ENCODE data around the gene CD79B. TPM values are rescaled to one million over a fixed set of nuclear protein-coding genes. Genes with fewer than 3 reads are reported as not detected.
"Not testable (repeated sequence)": the region's sequence is repeated elsewhere in the genome, so short reads cannot be mapped to it uniquely, and the experiment has no call there.

Gene CD79B
- total RNA-seq, 1 experiment from 2014 or later: 0.39 TPM

DNA sequence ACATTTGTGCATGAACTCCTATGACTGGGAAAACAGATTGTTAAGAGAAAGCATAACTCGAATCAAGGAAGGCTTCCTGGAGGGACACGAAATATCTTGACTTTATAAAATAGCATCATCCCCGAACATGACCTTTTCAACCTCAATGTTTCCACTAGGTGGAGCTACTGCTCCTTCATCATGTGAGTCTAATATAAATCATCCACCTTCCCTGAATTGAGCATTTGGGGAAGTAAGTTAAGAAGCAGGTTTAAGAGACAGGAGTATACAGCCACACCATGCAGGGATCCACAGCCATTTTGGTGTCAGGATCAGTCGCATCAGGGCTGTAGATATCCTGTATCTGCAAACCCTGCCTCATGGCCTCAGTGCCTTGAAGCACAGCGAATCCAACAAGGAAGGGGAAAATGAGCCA, 28.3 kb downstream of the CD79B start:
- DNase-seq (ENCODE audit: low spot score); H3K4me1 ChIP-seq (ENCODE audit: insufficient read depth, low read length, poor library complexity, severe bottlenecking); H3K27me3 ChIP-seq (replicated peaks; ENCODE audit: insufficient read depth, low read depth, low read length, poor library complexity); POLR2A ChIA-PET (ENCODE audit: low non-redundant PET); H3K36me3 ChIP-seq (ENCODE audit: insufficient read depth, low read length, poor library complexity, severe bottlenecking); H3K4me3 ChIP-seq (ENCODE audit: low read depth, low read length, poor library complexity, severe bottlenecking); intact Hi-C loops (cut with micrococcal nuclease; ENCODE audit: unreplicated experiment); H3K27ac ChIP-seq (ENCODE audit: low read depth, low read length, poor library complexity, severe bottlenecking); BruUV-seq (replicated peaks); H3K9me3 ChIP-seq (ENCODE audit: low read depth, low read length, poor library complexity, severe bottlenecking): not testable (repeated sequence)
- TF ChIP-seq, protein P1, sequence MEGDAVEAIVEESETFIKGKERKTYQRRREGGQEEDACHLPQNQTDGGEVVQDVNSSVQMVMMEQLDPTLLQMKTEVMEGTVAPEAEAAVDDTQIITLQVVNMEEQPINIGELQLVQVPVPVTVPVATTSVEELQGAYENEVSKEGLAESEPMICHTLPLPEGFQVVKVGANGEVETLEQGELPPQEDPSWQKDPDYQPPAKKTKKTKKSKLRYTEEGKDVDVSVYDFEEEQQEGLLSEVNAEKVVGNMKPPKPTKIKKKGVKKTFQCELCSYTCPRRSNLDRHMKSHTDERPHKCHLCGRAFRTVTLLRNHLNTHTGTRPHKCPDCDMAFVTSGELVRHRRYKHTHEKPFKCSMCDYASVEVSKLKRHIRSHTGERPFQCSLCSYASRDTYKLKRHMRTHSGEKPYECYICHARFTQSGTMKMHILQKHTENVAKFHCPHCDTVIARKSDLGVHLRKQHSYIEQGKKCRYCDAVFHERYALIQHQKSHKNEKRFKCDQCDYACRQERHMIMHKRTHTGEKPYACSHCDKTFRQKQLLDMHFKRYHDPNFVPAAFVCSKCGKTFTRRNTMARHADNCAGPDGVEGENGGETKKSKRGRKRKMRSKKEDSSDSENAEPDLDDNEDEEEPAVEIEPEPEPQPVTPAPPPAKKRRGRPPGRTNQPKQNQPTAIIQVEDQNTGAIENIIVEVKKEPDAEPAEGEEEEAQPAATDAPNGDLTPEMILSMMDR (conservative IDR thresholded peaks at IDR 0.05; ENCODE audit: low read depth, low read length): peak; percentile 40; the same call in 1 of the 2 replicates
- CTCF ChIA-PET: interaction anchor here (1.1 kb wide), 1 partner anchor 230 kb away, joined by 4 read pairs; no protein-coding TSS in a partner anchor

DNA sequence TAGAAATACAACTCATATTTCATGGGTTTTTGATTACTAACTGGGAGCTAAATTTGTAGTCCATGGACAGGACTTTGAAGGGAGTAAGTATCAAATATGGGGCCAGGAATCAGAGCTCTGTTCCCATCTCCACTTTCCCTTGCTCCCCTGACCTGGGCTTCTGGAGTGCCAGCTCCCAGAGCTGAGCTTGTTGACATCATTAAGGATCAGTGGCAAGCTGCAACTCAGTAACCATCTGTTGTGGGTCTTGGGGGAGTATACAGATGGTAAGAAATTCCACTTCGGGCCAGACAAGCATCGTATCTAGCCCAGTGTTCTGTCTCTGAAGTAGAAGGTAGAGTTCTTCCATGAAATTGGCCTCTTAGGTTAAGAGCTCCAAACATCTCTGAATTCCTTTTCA, 30.2 kb downstream of the CD79B start:
- CTCF ChIA-PET: interaction anchor here (0.6 to 0.9 kb wide), 3 partner anchors 36 to 1415 kb away, joined by 3 to 7 read pairs (median 4); no protein-coding TSS in a partner anchor
- H3K27me3 ChIP-seq (replicated peaks; ENCODE audit: insufficient read depth, low read depth, low read length, poor library complexity); POLR2A ChIA-PET (ENCODE audit: low non-redundant PET); H3K9me3 ChIP-seq (ENCODE audit: low read depth, low read length, poor library complexity, severe bottlenecking); H3K4me1 ChIP-seq (ENCODE audit: insufficient read depth, low read length, poor library complexity, severe bottlenecking); intact Hi-C loops (cut with micrococcal nuclease; ENCODE audit: unreplicated experiment); H3K4me3 ChIP-seq (ENCODE audit: low read depth, low read length, poor library complexity, severe bottlenecking); DNase-seq (ENCODE audit: low spot score); H3K36me3 ChIP-seq (ENCODE audit: insufficient read depth, low read length, poor library complexity, severe bottlenecking); H3K27ac ChIP-seq (ENCODE audit: low read depth, low read length, poor library complexity, severe bottlenecking); BruUV-seq (replicated peaks): not testable (repeated sequence)

DNA sequence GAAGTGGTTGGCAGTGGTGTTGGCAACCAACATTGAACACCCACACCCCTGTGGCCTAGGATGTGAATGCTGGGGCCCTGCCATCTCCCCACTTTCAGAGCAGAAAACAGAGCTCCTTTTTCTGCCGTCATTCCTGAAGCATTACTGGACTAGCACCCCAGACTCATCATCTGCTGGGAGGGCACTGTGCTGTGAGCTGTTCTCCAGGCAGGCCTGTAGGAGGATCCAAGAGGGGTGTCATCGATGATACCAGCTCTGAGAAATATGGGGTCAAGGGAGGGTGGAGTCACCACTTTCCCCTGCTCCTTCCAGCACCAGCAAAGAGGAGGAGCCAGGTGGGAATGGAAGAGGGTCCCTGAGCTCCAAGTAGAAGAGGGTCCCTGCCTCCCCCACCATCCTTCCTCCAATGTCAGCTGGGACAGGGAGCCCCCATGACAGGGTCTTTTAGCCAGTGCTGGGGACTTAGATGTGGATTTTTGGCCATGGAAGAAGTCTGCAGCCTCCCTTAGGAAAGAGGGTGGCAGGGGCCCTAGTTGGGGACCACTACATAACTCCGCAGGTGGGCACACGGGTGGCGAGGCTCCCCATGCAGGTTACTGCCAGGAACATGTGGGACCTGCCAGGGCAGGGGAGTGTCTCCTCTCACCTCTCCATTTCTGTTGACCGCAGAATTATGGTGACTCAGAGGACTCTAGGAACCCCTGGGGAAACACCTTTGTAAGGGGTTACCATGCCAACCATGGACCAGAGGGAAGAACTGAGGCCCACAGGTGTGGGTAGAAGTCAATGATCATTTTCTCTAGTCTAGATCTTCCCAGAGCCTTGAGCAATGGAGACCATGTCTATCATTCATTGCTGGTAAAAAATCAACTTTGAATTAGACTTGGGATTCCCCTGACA, 33.0 kb downstream of the CD79B start:
- intact Hi-C loops (cut with micrococcal nuclease; ENCODE audit: unreplicated experiment); DNase-seq (ENCODE audit: low spot score); H3K4me3 ChIP-seq (ENCODE audit: low read depth, low read length, poor library complexity, severe bottlenecking); H3K9me3 ChIP-seq (ENCODE audit: low read depth, low read length, poor library complexity, severe bottlenecking); H3K27ac ChIP-seq (ENCODE audit: low read depth, low read length, poor library complexity, severe bottlenecking); H3K27me3 ChIP-seq (replicated peaks; ENCODE audit: insufficient read depth, low read depth, low read length, poor library complexity); H3K4me1 ChIP-seq (ENCODE audit: insufficient read depth, low read length, poor library complexity, severe bottlenecking); H3K36me3 ChIP-seq (ENCODE audit: insufficient read depth, low read length, poor library complexity, severe bottlenecking); BruUV-seq (replicated peaks); POLR2A ChIA-PET (ENCODE audit: low non-redundant PET); CTCF ChIA-PET: not testable (repeated sequence)

DNA sequence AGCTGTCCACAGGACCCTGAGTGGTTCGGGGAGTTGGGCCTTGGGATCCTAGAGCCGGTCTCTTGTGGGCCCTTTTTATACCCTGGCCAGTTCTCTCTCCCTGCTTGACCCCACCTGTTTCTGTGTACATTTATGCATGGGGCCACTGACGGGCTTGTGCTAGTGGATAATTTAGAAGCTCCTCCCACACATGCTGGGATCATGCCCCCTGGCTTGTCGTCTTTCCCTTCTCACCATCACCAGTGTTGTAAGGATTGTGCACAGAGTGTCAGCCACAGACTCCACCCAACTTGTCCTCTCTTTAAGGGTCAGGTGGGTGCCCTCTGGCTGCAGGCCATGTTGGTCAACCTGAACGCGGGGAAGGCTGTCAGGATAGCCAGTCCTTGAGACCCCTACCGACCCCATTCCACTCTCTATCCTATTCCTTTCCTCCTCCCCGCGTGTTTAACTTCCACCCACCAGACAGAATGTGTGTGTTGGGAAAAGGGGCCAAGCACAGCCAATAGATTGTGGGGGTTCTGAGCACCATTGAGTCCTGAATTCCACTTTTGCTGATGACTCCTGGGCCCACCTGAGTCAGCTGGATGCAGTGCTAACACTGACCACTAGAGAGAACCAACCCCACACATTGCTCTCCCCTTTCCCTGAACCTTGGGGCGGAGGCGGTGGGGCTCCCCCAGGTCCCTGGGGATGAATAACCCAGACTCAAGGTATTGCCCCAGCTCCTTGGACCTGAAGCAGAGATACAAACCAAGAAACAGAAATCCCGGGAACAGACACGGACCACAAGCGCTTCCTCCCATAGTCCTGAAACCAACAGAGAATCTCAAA, 35.4 kb downstream of the CD79B start, which contains the start of gene CSH1:
CSH1 (minus strand) TSS at position 51 of the 831 bp plus-strand sequence. CDS start 63 bp downstream, outside the sequence.
- CTCF ChIA-PET; H3K36me3 ChIP-seq (ENCODE audit: insufficient read depth, low read length, poor library complexity, severe bottlenecking); BruUV-seq (replicated peaks); POLR2A ChIA-PET (ENCODE audit: low non-redundant PET); H3K9me3 ChIP-seq (ENCODE audit: low read depth, low read length, poor library complexity, severe bottlenecking); H3K27ac ChIP-seq (ENCODE audit: low read depth, low read length, poor library complexity, severe bottlenecking); H3K4me3 ChIP-seq (ENCODE audit: low read depth, low read length, poor library complexity, severe bottlenecking); H3K4me1 ChIP-seq (ENCODE audit: insufficient read depth, low read length, poor library complexity, severe bottlenecking); intact Hi-C loops (cut with micrococcal nuclease; ENCODE audit: unreplicated experiment); DNase-seq (ENCODE audit: low spot score); H3K27me3 ChIP-seq (replicated peaks; ENCODE audit: insufficient read depth, low read depth, low read length, poor library complexity): not testable (repeated sequence)

DNA sequence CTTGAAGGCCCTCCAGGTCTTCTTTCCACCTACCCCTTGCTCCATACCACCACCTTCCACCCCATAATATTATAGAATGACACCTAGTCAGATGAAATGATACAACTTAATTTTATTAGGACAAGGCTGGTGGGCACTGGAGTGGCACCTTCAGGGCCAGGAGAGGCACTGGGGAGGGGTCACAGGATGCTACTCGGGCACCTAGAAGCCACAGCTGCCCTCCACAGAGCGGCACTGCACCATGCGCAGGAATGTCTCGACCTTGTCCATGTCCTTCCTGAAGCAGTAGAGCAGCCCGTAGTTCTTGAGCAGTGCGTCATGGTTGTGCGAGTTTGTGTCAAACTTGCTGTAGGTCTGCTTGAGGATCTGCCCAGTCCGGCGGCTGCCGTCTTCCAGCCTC, 37.3 kb downstream of the CD79B start:
- H3K27me3 ChIP-seq (replicated peaks; ENCODE audit: insufficient read depth, low read depth, low read length, poor library complexity); CTCF ChIA-PET; intact Hi-C loops (cut with micrococcal nuclease; ENCODE audit: unreplicated experiment); H3K9me3 ChIP-seq (ENCODE audit: low read depth, low read length, poor library complexity, severe bottlenecking); BruUV-seq (replicated peaks); H3K27ac ChIP-seq (ENCODE audit: low read depth, low read length, poor library complexity, severe bottlenecking); H3K4me3 ChIP-seq (ENCODE audit: low read depth, low read length, poor library complexity, severe bottlenecking); POLR2A ChIA-PET (ENCODE audit: low non-redundant PET); DNase-seq (ENCODE audit: low spot score); H3K4me1 ChIP-seq (ENCODE audit: insufficient read depth, low read length, poor library complexity, severe bottlenecking); H3K36me3 ChIP-seq (ENCODE audit: insufficient read depth, low read length, poor library complexity, severe bottlenecking): not testable (repeated sequence)

DNA sequence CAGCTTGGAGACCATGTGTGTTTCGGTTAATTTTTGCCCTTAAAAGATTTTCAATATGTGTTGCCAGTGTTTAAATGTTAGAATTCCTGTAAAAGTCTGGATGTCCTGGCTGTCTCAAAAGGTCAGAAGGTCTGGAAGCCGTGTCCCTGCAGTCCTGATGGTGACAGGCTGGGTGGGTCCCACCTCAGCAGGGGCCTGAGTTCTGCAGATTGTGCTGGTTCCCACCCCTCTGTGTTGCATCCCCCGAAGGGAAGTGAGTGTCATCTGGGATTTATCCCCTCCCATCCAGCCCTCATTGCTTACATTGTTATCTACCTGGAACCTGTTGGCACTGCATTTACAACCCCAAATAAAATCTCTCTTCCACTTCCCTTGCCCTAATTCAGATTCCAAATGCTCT, 38.1 kb downstream of the CD79B start:
- H3K27ac ChIP-seq (ENCODE audit: low read depth, low read length, poor library complexity, severe bottlenecking); CTCF ChIA-PET; H3K36me3 ChIP-seq (ENCODE audit: insufficient read depth, low read length, poor library complexity, severe bottlenecking); H3K4me3 ChIP-seq (ENCODE audit: low read depth, low read length, poor library complexity, severe bottlenecking); DNase-seq (ENCODE audit: low spot score); H3K27me3 ChIP-seq (replicated peaks; ENCODE audit: insufficient read depth, low read depth, low read length, poor library complexity); POLR2A ChIA-PET (ENCODE audit: low non-redundant PET); BruUV-seq (replicated peaks); intact Hi-C loops (cut with micrococcal nuclease; ENCODE audit: unreplicated experiment); H3K4me1 ChIP-seq (ENCODE audit: insufficient read depth, low read length, poor library complexity, severe bottlenecking); H3K9me3 ChIP-seq (ENCODE audit: low read depth, low read length, poor library complexity, severe bottlenecking): not testable (repeated sequence)
